K562 (cell line): ENCODE data around the gene RNF215. TPM values are rescaled to one million over a fixed set of nuclear protein-coding genes. Genes with fewer than 3 reads are reported as not detected.

ENCODE experiments used
- EHMT2 ChIP-seq: fragments of 450-650 bp; IDR thresholded peaks from 2 replicates; pipeline ENCODE4 v1.6.1; 2018; ENCODE audit warnings: antibody characterized with exemption
- ILF3 ChIP-seq: fragments of 450-650 bp; IDR thresholded peaks from 2 replicates; pipeline ENCODE4 v1.6.1; 2018; ENCODE audit warnings: antibody characterized with exemption, mild to moderate bottlenecking, moderate library complexity, borderline replicate concordance
- JUN ChIP-seq, 2 experiments: sonication (generic) in 1 of 2; formaldehyde crosslinking in 1 of 2; IDR thresholded peaks; 2 replicates each; pipeline versions ENCODE4 v1.6.1 to v1.8.0; 2012 to 2022; ENCODE audit warnings: borderline replicate concordance in 2 of 2, mild to moderate bottlenecking in 2 of 2, improper control_type of control experiment in 1 of 2, low read depth in 1 of 2, low read length in 1 of 2, missing genetic modification reagents in 1 of 2
- MEIS2 ChIP-seq: fragments of 450-650 bp; IDR thresholded peaks from 2 replicates; pipeline ENCODE4 v1.6.1; 2014; ENCODE audit warnings: mild to moderate bottlenecking; ENCODE audit not compliant: partially characterized antibody
- NCOA2 ChIP-seq, 2 experiments: fragments of 450-650 bp; IDR thresholded peaks; 2 replicates each; pipeline ENCODE4 v1.6.1; 2018; ENCODE audit warnings: mild to moderate bottlenecking in 2 of 2, moderate library complexity in 1 of 2; ENCODE audit not compliant: partially characterized antibody in 2 of 2
- NONO ChIP-seq, 2 experiments: fragments of 200-400 bp in 1 of 2; fragments of 450-650 bp in 1 of 2; formaldehyde crosslinking in 1 of 2; IDR thresholded peaks; 2 replicates each; pipeline ENCODE4 v1.6.1; 2017; ENCODE audit warnings: low read depth in 2 of 2, mild to moderate bottlenecking in 2 of 2, moderate library complexity in 2 of 2, low read length in 1 of 2
- NRF1 ChIP-seq, 2 experiments: fragments of 450-650 bp; IDR thresholded peaks in 1 of 2; conservative IDR thresholded peaks in 1 of 2; 2 replicates each; pipeline ENCODE4 v1.6.1; 2014; ENCODE audit warnings: mild to moderate bottlenecking in 2 of 2
- PHF21A ChIP-seq: fragments of 450-650 bp; IDR thresholded peaks from 2 replicates; pipeline ENCODE4 v1.6.1; 2017; ENCODE audit warnings: low read depth, borderline replicate concordance
- TCF7L2 ChIP-seq: fragments of 150-350 bp; IDR thresholded peaks from 2 replicates; pipeline ENCODE4 v1.6.1; 2016; ENCODE audit warnings: low read depth, mild to moderate bottlenecking, low read length, moderate library complexity
- ZBTB1 ChIP-seq: sonication (generic); formaldehyde crosslinking; IDR thresholded peaks from 2 replicates; pipeline ENCODE4 v1.8.1; 2023; ENCODE audit warnings: missing genetic modification reagents, low read depth, mild to moderate bottlenecking, borderline replicate concordance
- ZFP1 ChIP-seq: fragments of 450-650 bp; formaldehyde crosslinking; IDR thresholded peaks from 2 replicates; pipeline ENCODE4 v1.4.0; 2020; ENCODE audit warnings: mild to moderate bottlenecking, mixed read lengths
- ZKSCAN8 ChIP-seq: fragments of 200-800 bp; sonication (Bioruptor generic); IDR thresholded peaks from 2 replicates; pipeline ENCODE4 v1.6.1; 2016; ENCODE audit warnings: missing genetic modification characterization, missing compliant biosample characterization
- ZNF444 ChIP-seq: fragments of 250-450 bp; sonication (Bioruptor Pico); IDR thresholded peaks from 2 replicates; pipeline ENCODE4 v1.4.0; 2020; ENCODE audit warnings: mild to moderate bottlenecking, moderate library complexity
- ZNF561 ChIP-seq: fragments of 450-650 bp; formaldehyde crosslinking; conservative IDR thresholded peaks from 2 replicates; pipeline ENCODE4 v1.4.0; 2020; ENCODE audit warnings: mild to moderate bottlenecking, moderate library complexity
- ZNF668 ChIP-seq: fragments of 250-450 bp; sonication (Bioruptor Pico); IDR thresholded peaks from 2 replicates; pipeline ENCODE4 v1.8.0; 2022; ENCODE audit warnings: mild to moderate bottlenecking, inconsistent platforms
- ZNF696 ChIP-seq: fragments of 250-450 bp; sonication (Bioruptor Pico); conservative IDR thresholded peaks from 2 replicates; pipeline ENCODE4 v1.4.0; 2020; ENCODE audit warnings: mild to moderate bottlenecking, moderate library complexity
- polyA plus RNA-seq, 8 experiments: library from polyadenylated mRNA; depleted of rRNA in 4 of 8; stranded (reverse) in 5 of 8; unstranded in 3 of 8; fragments of >200 nt; fragmentation: Nextera tagmentation in 2 of 8; fragmentation: Illumina TruSeq in 1 of 8; extraction: Ambion mirVana in 2 of 8; extraction: Trizol in 1 of 8; gene quantifications; 2 replicates each; pipeline versions ENCODE4 v1.2.1 to v1.2.3, GENCODE V29; 2011 to 2014; ENCODE audit warnings: inconsistent platforms in 1 of 8, missing spikeins in 1 of 8
- total RNA-seq, 7 experiments: library from RNA; depleted of rRNA in 6 of 7; stranded (reverse); fragments of >200 nt in 6 of 7; fragmentation: Illumina TruSeq in 2 of 7; extraction: Trizol in 2 of 7; gene quantifications; 2 replicates each; pipeline versions ENCODE4 v1.2.1 to v1.2.3, GENCODE V29; 2011 to 2021; ENCODE audit warnings: low replicate concordance in 1 of 7
- TF ChIP-seq, protein P1 (sequence below): fragments of 250-450 bp; sonication (Bioruptor Pico); IDR thresholded peaks from 2 replicates; pipeline ENCODE4 v1.8.0; 2021; ENCODE audit warnings: moderate library complexity, mild to moderate bottlenecking, inconsistent platforms
- TF ChIP-seq, protein P2 (sequence below): sonication (generic); formaldehyde crosslinking; IDR thresholded peaks from 2 replicates; pipeline ENCODE4 v1.9.0; 2022; ENCODE audit warnings: mild to moderate bottlenecking, missing genetic modification reagents
- TF ChIP-seq, protein P3 (sequence below): sonication (generic); formaldehyde crosslinking; IDR thresholded peaks from 2 replicates; pipeline ENCODE4 v1.5.0; 2020; ENCODE audit warnings: missing genetic modification reagents
- TF ChIP-seq, protein P4 (sequence below): fragments of 250-450 bp; sonication (Bioruptor Pico); IDR thresholded peaks from 2 replicates; pipeline ENCODE4 v1.5.0; 2021; ENCODE audit warnings: mild to moderate bottlenecking, borderline replicate concordance
- TF ChIP-seq, protein P5 (sequence below): fragments of 250-450 bp; sonication (Bioruptor Pico); IDR thresholded peaks from 2 replicates; pipeline ENCODE4 v1.8.0; 2022; ENCODE audit warnings: moderate library complexity, mild to moderate bottlenecking, inconsistent platforms

Gene RNF215
- total and polyA plus RNA-seq, 9 of the 15 experiments (the other 6 are each of a cell fraction or from before 2014, with no cell fraction given) = 0.08 to 9.8 (median 2.7) TPM

DNA sequence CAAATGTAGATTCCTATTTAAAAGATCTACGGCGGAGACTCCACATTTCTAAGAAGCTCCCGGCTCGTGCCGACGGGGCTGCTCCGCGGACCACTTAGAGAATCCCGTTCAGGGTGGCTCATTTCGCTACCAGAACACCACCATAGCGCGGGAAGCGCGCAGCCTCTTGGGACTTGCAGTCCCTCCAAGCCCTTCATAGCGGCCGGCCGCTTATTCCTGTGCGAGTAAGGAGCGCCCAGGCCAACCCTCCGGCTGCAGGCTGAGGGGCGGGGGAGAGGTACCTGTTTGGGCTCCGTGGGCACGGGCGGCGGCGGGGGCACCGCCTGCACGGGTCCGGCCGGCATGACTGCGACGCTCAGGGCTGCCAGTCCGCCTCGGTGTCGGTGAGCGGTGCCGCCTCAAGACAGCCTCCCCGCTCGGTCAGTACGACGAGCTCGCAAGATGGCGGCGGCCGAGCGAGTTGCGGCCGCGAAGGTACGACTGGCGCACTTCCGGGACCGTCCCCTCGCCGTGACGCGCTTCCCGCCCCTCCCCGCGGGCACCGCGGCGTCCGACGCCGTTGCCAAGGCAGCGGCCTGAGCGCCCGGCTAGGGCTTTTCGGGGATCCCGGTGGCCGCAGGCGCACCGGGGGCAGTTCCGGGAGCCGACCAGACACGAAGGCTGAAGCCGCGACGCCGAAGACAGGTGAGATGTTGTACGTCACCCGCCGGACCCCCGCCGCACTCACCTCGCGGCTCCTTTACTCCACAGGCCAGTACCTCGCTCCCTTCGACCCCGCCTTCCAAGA lies 30.6 kb downstream of the RNF215 start, which contains the start of the genes CCDC157 and SF3A1 (continued):
- TF ChIP-seq ZKSCAN8 = no peak
- TF ChIP-seq EHMT2 = no peak
- TF ChIP-seq ZNF696 (CRISPR knock-in tag) = no peak
- TF ChIP-seq, protein P1, sequence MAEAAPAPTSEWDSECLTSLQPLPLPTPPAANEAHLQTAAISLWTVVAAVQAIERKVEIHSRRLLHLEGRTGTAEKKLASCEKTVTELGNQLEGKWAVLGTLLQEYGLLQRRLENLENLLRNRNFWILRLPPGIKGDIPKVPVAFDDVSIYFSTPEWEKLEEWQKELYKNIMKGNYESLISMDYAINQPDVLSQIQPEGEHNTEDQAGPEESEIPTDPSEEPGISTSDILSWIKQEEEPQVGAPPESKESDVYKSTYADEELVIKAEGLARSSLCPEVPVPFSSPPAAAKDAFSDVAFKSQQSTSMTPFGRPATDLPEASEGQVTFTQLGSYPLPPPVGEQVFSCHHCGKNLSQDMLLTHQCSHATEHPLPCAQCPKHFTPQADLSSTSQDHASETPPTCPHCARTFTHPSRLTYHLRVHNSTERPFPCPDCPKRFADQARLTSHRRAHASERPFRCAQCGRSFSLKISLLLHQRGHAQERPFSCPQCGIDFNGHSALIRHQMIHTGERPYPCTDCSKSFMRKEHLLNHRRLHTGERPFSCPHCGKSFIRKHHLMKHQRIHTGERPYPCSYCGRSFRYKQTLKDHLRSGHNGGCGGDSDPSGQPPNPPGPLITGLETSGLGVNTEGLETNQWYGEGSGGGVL (CRISPR knock-in tag) = no peak
- TF ChIP-seq NRF1 (conservative IDR thresholded peaks at IDR 0.05 in 1 of 2, IDR thresholded peaks at IDR 0.05 in 1 of 2) = peak; percentile 50 to 64
- no peak for TF ChIP-seq MEIS2
- TF ChIP-seq, protein P2, sequence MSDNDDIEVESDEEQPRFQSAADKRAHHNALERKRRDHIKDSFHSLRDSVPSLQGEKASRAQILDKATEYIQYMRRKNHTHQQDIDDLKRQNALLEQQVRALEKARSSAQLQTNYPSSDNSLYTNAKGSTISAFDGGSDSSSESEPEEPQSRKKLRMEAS (CRISPR knock-in tag) = no peak; the same call in none of the 2 replicates
- TF ChIP-seq, protein P3, sequence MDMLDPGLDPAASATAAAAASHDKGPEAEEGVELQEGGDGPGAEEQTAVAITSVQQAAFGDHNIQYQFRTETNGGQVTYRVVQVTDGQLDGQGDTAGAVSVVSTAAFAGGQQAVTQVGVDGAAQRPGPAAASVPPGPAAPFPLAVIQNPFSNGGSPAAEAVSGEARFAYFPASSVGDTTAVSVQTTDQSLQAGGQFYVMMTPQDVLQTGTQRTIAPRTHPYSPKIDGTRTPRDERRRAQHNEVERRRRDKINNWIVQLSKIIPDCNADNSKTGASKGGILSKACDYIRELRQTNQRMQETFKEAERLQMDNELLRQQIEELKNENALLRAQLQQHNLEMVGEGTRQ (CRISPR knock-in tag) = no peak
- TF ChIP-seq ZBTB1 (CRISPR knock-in tag) = no peak
- no peak for TF ChIP-seq PHF21A
- TF ChIP-seq, protein P4, sequence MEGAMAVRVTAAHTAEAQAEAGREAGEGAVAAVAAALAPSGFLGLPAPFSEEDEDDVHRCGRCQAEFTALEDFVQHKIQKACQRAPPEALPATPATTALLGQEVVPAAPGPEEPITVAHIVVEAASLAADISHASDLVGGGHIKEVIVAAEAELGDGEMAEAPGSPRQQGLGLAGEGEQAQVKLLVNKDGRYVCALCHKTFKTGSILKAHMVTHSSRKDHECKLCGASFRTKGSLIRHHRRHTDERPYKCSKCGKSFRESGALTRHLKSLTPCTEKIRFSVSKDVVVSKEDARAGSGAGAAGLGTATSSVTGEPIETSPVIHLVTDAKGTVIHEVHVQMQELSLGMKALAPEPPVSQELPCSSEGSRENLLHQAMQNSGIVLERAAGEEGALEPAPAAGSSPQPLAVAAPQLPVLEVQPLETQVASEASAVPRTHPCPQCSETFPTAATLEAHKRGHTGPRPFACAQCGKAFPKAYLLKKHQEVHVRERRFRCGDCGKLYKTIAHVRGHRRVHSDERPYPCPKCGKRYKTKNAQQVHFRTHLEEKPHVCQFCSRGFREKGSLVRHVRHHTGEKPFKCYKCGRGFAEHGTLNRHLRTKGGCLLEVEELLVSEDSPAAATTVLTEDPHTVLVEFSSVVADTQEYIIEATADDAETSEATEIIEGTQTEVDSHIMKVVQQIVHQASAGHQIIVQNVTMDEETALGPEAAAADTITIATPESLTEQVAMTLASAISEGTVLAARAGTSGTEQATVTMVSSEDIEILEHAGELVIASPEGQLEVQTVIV (CRISPR knock-in tag) = no peak
- TF ChIP-seq ZFP1 (CRISPR knock-in tag) = no peak
- no peak for TF ChIP-seq TCF7L2
- no peak for TF ChIP-seq ZNF668
- TF ChIP-seq JUN (IDR thresholded peaks at IDR 0.05; ENCODE audit: borderline replicate concordance, low read depth, low read length) = no peak
- TF ChIP-seq JUN (CRISPR knock-in tag; IDR thresholded peaks at IDR 0.05; ENCODE audit: borderline replicate concordance) = no peak
- TF ChIP-seq NONO (IDR thresholded peaks at IDR 0.05; ENCODE audit: low read depth in 2 of 2, low read length in 1 of 2) = peak in 1 of 2 experiments; percentile 85; a peak in 2 of 4 replicates
- no peak for TF ChIP-seq NCOA2 (IDR thresholded peaks at IDR 0.05; ENCODE audit: partially characterized antibody in 2 of 2)
- TF ChIP-seq, protein P5, sequence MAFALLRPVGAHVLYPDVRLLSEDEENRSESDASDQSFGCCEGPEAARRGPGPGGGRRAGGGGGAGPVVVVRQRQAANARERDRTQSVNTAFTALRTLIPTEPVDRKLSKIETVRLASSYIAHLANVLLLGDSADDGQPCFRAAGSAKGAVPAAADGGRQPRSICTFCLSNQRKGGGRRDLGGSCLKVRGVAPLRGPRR (CRISPR knock-in tag) = no peak
- no peak for TF ChIP-seq ZNF561 (CRISPR knock-in tag)
- peak; percentile 24; the same call in 1 of the 2 replicates for TF ChIP-seq ILF3
- no peak for TF ChIP-seq ZNF444 (CRISPR knock-in tag)
